Glomerular visceral epithelial cell (primary cell): ENCODE measurements around the gene RSPRY1.
A peak's percentile ranks its signal among the peaks of the same experiment; 100 is the strongest.

ENCODE experiments used
- DNase-seq: peaks from one replicate; pipeline ENCODE4 v3.0.0-alpha.2; 2016; ENCODE audit errors: extremely low spot score

Gene RSPRY1

GRCh38 chr16:57152096-57153093, 33.7 kb upstream of the RSPRY1 start:
- no peak for DNase-seq

GRCh38 chr16:57153841-57154240, 32.3 kb upstream of the RSPRY1 start:
- DNase-seq, result no peak

GRCh38 chr16:57155702-57156350, 30.3 kb upstream of the RSPRY1 start:
- DNase-seq, result no peak

- DNase-seq, result no peak
Observed at GRCh38 chr16:57156351-57156703, 29.8 kb upstream of the RSPRY1 start.

- DNase-seq, result no peak
Observed at GRCh38 chr16:57157533-57157932, 28.6 kb upstream of the RSPRY1 start.

GRCh38 chr16:57159447-57159846, 26.7 kb upstream of the RSPRY1 start:
- no peak for DNase-seq

GRCh38 chr16:57163842-57164241, 22.3 kb upstream of the RSPRY1 start:
- no peak for DNase-seq

- DNase-seq, result no peak
Observed at GRCh38 chr16:57165483-57165882, 20.6 kb upstream of the RSPRY1 start.

GRCh38 chr16:57165938-57166337, 20.2 kb upstream of the RSPRY1 start:
- DNase-seq, result no peak

GRCh38 chr16:57166451-57166850, 19.7 kb upstream of the RSPRY1 start:
- DNase-seq, result no peak

- no peak for DNase-seq
Observed at GRCh38 chr16:57166951-57167350, 19.2 kb upstream of the RSPRY1 start.

GRCh38 chr16:57167538-57167937, 18.6 kb upstream of the RSPRY1 start:
- no peak for DNase-seq

- DNase-seq, result peak; percentile 52
Observed at GRCh38 chr16:57167953-57168352, 18.2 kb upstream of the RSPRY1 start.

GRCh38 chr16:57169327-57169726, 16.8 kb upstream of the RSPRY1 start:
- no peak for DNase-seq

- DNase-seq, result no peak
Observed at GRCh38 chr16:57172721-57173290, 13.3 kb upstream of the RSPRY1 start.

- DNase-seq, result no peak
Observed at GRCh38 chr16:57175896-57176295, 10.2 kb upstream of the RSPRY1 start.

- DNase-seq, result no peak
Observed at GRCh38 chr16:57178196-57178595, 7.9 kb upstream of the RSPRY1 start.

- DNase-seq, result no peak
Observed at GRCh38 chr16:57178793-57179212, 7.3 kb upstream of the RSPRY1 start.

- DNase-seq, result no peak
Observed at GRCh38 chr16:57179215-57179828, 6.8 kb upstream of the RSPRY1 start.

- no peak for DNase-seq
Observed at GRCh38 chr16:57184113-57184512, 2.0 kb upstream of the RSPRY1 start.

GRCh38 chr16:57184887-57185445, 1.2 kb upstream of the RSPRY1 start:
- no peak for DNase-seq

GRCh38 chr16:57185446-57185944, 634 bp upstream of the RSPRY1 start:
- peak; percentile 60 for DNase-seq
